ENCODE results near the gene ZNF215.
"Not testable (repeated sequence)": the region's sequence is repeated elsewhere in the genome, so short reads cannot be mapped to it uniquely, and the experiment has no call there.

ZNF215 gene

DNA sequence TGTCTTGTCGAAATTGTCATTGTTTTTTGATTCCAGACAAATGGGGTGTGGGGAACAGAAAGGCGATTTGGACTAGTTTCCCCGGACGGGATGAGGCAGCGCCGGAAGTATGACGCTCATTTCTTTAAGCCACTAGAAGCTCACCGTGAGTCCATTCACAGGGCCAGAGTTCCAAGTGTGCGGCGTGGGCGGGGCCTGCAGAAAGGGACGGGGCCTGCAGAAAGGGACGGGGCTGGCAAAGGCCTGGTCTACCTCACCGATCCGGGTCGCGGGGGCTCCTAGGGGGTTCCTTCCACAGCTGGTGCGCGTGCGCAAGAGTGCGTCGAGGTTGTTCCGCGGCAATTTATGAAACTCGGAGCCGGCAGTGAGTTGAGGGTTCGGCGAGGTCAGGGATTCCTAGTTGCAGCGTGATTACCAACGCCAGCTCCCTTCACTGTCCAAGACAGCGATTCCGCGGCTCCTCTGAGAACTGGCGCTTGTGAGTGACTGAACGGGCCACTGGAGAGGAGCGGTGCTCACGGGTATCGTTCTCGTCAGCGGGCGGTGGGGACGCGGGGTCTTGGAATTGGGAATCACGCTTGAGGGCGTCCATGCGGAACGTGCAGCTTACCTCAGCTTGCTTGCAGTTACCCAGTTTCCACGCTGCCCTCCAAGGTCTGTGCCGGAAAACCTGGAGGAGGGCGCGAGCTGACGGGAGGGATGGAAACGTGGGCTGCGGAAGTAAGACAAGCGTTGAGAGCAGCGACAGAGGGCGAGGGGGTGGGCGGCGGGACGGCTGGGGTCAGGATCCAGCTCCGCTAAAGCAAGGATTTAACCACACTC is at the start of gene ZNF215:
TSS of gene ZNF215 (plus strand) at position 219 of the 822 bp plus-strand sequence. CDS start 5,847 bp downstream, outside the sequence.
- no peak for DNase-seq (ENCODE audit: low read depth)

- no peak for DNase-seq (ENCODE audit: low read depth)
Measured at GRCh38 chr11:6876914-6877313, 49.3 kb upstream of the ZNF215 start.

GRCh38 chr11:6882751-6883150 is 43.5 kb upstream of the ZNF215 start:
- DNase-seq (ENCODE audit: low read depth): no peak

- not testable (repeated sequence) for DNase-seq (ENCODE audit: low read depth)
Measured at GRCh38 chr11:6887711-6888110, 38.5 kb upstream of the ZNF215 start.

- no peak for DNase-seq (ENCODE audit: low read depth)
Measured at GRCh38 chr11:6888830-6889229, 37.4 kb upstream of the ZNF215 start.

DNA sequence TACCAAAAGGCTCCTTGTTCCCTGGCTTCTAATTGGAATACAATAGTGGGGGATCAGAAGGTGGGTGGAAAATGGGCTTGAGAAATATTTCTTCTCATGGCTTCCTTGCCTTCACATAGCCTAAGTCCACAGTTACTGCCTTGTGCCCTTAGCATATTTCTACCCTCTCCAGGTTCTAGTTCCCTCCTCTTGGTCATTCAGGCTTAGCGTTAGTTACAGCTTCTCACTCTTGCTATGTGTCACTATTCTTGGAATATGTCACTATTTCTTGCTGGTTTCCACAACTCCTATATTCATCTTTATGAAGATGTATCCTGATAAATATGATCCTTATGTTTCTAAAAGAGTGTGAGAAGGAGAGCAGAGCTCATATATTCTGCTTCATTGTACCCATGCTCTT is 36.4 kb upstream of the ZNF215 start:
- no peak for DNase-seq (ENCODE audit: low read depth)

DNA sequence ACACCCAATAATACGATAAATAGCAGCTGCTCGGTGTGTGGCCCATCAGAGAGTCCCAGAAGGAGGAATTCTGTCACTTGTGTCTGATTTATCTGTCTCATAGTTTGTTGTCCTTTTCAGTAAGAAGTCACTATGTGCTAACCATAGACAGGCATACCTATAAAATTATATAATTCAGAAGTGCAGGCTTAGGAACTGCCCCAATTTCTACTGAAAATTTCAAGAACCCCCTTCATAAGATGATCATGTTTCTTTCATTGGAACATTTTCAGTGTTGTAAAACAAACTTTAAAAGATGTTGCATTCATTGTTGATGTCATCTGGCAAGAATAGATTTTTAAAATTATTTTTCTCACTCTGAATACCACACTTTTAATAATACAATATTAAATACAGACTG is 33.8 kb upstream of the ZNF215 start, which contains the start of gene OR2D2:
TSS of gene OR2D2 (minus strand) at position 101 of the 400 bp plus-strand sequence. CDS start at position 101, 0 bp downstream.
- no peak for DNase-seq (ENCODE audit: low read depth)

DNA sequence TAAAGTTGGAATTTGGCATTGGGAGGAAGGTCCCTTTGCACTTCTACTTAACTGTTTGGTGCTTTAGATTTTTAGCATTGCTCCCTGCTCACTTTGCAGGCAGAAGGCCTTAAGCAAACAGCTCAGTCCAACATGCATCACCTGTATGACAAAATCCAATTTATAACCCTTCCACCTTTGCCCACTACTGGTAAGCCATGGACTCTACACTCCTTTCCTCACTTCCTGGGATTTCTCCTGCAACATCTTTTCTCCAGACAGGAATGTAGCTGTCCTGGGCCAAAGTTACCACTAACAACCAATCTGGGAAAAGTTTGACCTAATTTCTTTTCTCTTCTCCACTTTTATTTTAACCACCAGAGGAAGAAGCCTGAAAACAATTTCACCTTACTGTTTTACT is 32.1 kb upstream of the ZNF215 start:
- DNase-seq (ENCODE audit: low read depth): no peak

DNA sequence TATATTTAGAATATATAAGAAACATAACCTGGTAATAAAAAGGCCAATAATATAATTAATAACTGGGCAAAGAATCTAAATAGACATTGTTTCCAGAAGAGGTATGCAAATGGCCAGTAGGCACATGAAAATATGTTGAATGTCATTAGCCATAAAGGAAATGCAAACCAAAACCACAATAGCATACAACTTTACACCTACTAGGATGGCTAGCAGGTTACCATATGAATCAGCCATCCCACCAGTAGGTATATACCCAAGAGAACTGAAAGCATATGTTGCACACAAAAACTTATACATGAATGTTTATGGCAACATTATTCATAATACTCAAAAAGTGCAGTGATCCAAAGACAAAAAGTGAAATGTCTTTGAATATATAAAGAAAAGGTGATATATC is 31.2 kb upstream of the ZNF215 start:
- DNase-seq (ENCODE audit: low read depth): no peak

- DNase-seq (ENCODE audit: low read depth): no peak
Measured at GRCh38 chr11:6898911-6899310, 27.3 kb upstream of the ZNF215 start.

DNA sequence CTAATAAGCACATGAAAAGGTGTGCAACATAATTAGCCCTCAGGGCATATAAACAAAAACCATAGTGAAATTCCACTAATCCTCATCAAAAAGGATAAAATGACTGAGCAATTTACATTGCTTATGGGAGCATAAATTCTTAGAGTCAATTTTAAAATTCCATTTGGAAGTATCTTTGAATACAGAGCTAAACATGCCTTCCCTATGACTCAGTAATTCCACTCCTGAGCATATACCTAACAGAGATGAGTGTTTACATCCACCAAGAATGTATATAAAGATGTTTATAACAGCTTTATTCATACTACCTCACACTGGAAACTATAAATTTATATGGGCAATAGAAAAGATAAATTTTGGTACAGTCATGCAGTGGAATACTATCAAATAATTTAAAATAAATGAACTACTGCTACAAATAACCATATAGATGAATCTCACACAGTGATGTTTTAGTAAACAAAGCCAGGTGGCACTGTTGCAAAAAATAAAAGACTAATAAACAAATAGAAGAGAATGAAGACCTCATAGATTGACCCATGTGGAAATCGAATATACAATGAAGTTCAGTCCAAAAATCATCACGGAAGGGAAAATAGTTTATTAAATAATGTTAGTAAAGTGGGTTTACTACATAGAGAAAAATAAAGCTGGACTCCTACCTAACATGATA is 25.8 kb upstream of the ZNF215 start:
- DNase-seq (ENCODE audit: low read depth): no peak

GRCh38 chr11:6904804-6905203 is 21.4 kb upstream of the ZNF215 start:
- not testable (repeated sequence) for DNase-seq (ENCODE audit: low read depth)

- DNase-seq (ENCODE audit: low read depth): no peak
Measured at GRCh38 chr11:6911378-6911777, 14.8 kb upstream of the ZNF215 start.

DNA sequence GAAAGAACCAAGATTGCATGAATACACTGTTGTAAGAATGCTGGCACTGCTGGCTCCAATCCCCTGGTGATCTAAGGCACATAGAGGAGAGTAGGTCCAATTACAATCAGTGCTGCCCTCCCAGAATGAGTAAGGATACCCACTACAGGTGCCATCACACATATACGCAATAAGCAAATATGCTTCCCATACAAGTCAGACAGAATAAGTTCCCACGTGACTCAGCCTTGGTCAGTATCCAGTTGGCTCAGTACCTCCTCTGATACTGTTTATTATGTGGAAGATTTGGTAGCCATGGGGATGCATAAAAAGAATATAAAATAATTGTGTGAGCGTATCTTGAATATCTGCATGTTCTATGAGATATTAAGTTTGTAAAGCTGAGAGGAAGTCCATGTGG is 14.3 kb upstream of the ZNF215 start:
- DNase-seq (ENCODE audit: low read depth): no peak

GRCh38 chr11:6919698-6920097 is 6.5 kb upstream of the ZNF215 start:
- DNase-seq (ENCODE audit: low read depth): no peak

DNA sequence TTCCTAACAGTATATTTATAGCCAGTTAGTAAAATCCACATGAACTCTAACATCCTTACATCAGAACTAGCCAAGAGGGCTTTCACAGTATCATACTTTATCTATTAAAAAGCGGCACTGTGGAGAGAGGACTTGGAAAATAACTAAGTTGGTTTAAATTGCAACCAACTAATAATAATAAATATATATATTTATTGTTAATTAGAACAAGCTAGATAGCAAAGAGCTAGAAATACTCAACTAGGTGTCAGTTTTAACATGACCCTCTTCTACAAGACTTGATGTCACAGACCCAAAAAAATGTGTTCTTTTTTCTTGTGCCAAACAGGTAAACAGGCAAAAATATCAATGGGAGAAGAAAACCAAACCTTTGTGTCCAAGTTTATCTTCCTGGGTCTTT is 5.5 kb upstream of the ZNF215 start, which contains the start of gene OR2D3:
TSS of gene OR2D3 (plus strand) at position 301 of the 400 bp plus-strand sequence. CDS start at position 301, 0 bp downstream.
- no peak for DNase-seq (ENCODE audit: low read depth)

- DNase-seq (ENCODE audit: low read depth): no peak
Measured at GRCh38 chr11:6925007-6925577, 1.1 kb upstream of the ZNF215 start.

DNA sequence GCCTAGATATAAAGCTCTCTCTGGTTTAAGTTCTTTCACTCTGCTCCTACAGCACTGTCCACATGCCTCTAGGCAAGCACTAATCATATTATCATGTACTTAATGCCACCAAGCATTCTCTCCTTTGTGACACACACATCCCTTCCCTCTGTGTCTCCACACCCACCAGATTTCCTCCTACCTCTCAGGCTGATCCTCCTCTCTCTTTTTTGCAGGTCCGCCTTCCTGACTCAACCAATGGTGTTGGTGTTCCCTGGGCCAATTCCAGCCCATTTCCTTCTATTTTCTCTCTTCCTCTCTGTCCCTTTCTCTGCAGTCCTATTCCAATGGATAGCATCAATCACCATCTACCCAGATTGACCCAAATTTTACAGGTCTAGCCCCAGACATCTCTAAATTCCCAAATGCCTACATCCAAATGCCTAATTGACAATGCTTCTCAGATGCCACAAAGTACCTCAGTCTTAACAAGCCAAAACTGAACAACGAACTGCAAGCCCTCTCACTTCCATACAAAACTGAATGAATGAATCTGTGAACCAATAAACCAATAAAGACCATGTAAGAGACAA is 504 bp upstream of the ZNF215 start:
- DNase-seq (ENCODE audit: low read depth): no peak

DNA sequence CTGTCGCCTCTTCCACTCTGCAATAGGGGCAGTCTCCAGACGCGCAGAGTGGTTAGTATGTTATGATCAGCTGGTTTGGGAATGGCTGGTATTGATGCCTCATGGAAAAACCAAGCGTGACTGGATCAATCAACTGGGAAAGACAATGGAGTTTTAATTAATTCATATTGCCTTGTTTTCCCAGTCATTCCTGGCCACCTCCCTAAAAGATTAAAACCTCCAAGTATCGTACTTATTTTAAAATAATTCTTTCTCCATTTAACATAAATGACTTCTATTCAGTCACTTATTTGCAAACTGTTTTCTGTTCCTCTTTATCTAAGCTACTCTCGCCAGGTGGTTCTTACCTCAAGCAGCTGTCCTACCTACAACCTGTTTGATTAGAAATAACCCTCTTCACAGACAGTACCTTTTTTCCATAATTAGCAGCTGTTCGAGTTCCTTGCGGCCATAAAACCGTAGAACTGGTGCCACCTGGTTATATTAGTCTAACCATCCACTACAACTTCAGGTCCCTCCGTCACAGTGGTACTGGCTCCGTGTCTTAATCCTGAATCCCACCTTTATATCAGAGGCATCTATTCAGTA is 898 bp downstream of the ZNF215 start:
- no peak for DNase-seq (ENCODE audit: low read depth)

DNA sequence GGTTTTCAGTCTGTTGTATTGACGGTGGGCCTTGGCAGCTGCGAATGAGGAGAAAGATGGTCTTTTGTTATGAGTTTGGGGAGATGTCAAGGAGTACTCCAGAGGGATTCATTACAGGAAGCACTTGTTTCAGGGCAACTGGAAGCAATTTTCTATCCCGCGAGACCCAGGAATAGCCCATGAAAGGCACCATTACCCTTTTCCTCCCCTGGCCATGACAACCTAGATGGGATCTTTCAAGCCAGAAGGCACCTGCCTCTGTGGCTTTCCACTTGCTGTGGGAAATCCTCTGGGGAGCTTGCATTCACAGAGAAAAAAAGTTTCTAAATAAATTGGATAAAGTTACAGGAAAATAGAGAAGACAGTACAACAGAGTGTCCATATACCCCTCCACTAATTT is 2.7 kb downstream of the ZNF215 start:
- no peak for DNase-seq (ENCODE audit: low read depth)

- DNase-seq (ENCODE audit: low read depth): no peak
Measured at GRCh38 chr11:6931146-6931713, 5.0 kb downstream of the ZNF215 start.

DNA sequence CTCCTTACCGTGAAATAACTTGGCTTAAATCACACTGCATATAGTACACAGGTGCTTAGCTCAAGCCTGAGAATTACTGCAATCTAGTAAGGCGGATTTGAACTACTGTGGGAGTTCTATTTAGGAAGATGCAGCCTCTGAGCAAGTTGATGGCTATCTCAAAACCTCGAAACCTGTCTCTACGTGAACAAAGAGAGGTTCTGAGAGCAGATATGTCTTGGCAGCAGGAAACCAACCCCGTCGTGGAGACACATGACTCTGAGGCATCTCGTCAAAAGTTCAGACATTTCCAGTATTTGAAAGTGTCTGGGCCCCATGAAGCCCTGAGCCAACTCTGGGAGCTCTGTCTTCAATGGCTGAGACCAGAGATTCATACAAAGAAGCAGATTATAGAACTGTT is 5.9 kb downstream of the ZNF215 start:
- no peak for DNase-seq (ENCODE audit: low read depth)

All from CMK (cell line).